OCI-LY1 (cell line): Measurements from ENCODE around the gene DUSP1.

ENCODE experiments used
- EZH2 ChIP-seq: fragments of 200-600 bp; sonication (generic), shearing (Covaris generic); IDR thresholded peaks from 2 replicates; pipeline ENCODE4 v1.8.0; 2017; ENCODE audit warnings: borderline replicate concordance, mixed run types, mild to moderate bottlenecking, antibody characterized with exemption, low read length, moderate library complexity, mixed read lengths
- TF ChIP-seq, protein P1 (sequence below): fragments of 200-600 bp; sonication (generic), shearing (Covaris generic); IDR thresholded peaks from 2 replicates; pipeline ENCODE4 v1.5.1; 2017; ENCODE audit warnings: mild to moderate bottlenecking, antibody characterized with exemption, low read length, moderate library complexity, mixed read lengths

GRCh38 chr5:172748341-172748843 lies 22.6 kb downstream of the DUSP1 start:
- TF ChIP-seq, protein P1, sequence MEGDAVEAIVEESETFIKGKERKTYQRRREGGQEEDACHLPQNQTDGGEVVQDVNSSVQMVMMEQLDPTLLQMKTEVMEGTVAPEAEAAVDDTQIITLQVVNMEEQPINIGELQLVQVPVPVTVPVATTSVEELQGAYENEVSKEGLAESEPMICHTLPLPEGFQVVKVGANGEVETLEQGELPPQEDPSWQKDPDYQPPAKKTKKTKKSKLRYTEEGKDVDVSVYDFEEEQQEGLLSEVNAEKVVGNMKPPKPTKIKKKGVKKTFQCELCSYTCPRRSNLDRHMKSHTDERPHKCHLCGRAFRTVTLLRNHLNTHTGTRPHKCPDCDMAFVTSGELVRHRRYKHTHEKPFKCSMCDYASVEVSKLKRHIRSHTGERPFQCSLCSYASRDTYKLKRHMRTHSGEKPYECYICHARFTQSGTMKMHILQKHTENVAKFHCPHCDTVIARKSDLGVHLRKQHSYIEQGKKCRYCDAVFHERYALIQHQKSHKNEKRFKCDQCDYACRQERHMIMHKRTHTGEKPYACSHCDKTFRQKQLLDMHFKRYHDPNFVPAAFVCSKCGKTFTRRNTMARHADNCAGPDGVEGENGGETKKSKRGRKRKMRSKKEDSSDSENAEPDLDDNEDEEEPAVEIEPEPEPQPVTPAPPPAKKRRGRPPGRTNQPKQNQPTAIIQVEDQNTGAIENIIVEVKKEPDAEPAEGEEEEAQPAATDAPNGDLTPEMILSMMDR: no peak
- no peak for TF ChIP-seq EZH2
